ENCODE measurements around the gene FAM240B. TPM values are rescaled to one million over a fixed set of nuclear protein-coding genes. Genes with fewer than 3 reads are reported as not detected.

FAM240B gene
- total and polyA plus RNA-seq, 9 of the 15 experiments (the other 6 are each of a cell fraction or from before 2014, with no cell fraction given), result not detected

DNA sequence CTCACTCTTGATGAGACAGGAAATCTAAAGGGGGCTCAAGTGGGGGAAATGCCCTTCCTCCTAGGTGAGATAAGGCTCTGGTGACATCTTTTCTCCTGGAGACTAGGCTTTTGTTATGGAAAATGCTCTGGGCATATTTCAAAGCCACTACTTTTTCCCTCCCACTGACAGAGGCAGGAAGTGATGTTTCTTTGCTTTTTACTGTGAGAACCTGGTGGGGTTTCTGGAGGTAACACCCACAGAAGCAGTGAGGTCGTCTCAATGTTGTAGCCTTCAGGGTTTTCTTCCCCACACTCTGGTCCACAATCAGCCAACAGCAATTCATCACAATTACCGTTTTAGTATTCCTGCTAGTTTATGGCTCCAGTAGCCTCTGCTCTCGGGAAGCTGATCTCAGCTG is 41.4 kb upstream of the FAM240B start:
- no peaks in the 10 kb centered on the region for H3K79me2 ChIP-seq (ENCODE audit: control insufficient read depth, insufficient read depth, low read length)
- ChIA-PET CTCF (ENCODE audit: low intra/inter-chr PET ratio) (no interaction called here), POLR2A (no interaction called here)
- intact Hi-C loops (cut with micrococcal nuclease) (loop anchor here (10.0 kb wide), 1 partner anchor 47 kb away; no protein-coding TSS in a partner anchor), in situ Hi-C loops (cut with MboI) (no loop called here)
- H4K20me1 ChIP-seq (replicated peaks; ENCODE audit: control insufficient read depth, insufficient read depth, low read length), result no peaks in the 10 kb centered on the region
- no peak overlapping the region for H3K4me2 ChIP-seq (ENCODE audit: insufficient read depth, low read length)
- H3K9me3 ChIP-seq (replicated peaks; ENCODE audit: control insufficient read depth, insufficient read depth, low read depth, low read length), result no peaks in the 10 kb centered on the region
- no peak overlapping the region for H2AFZ ChIP-seq (ENCODE audit: low read depth, low read length)
- no peaks in the 10 kb centered on the region for H3K27me3 ChIP-seq (ENCODE audit: control insufficient read depth in 2 of 2, insufficient read depth in 2 of 2, low read length in 2 of 2)
- H3K9me1 ChIP-seq (ENCODE audit: control insufficient read depth, insufficient read depth, low read length), result no peaks in the 10 kb centered on the region
- H3K4me1 ChIP-seq (replicated peaks in 1 of 2; ENCODE audit: control insufficient read depth in 2 of 2, insufficient read depth in 2 of 2, low read length in 2 of 2), result no peaks in the 10 kb centered on the region
- no peaks in the 10 kb centered on the region for H3K36me3 ChIP-seq (ENCODE audit: control insufficient read depth, insufficient read depth, low read length)
- no peak overlapping the region for H3K4me3 ChIP-seq
- no TSS peak for BruUV-seq (replicated peaks)
- no peak overlapping the region for H3K27ac ChIP-seq (ENCODE audit: extremely low read depth, low read depth, low read length)
- FAIRE-seq (no peak), DNase-seq (ENCODE audit: extremely low read depth in 1 of 4, low spot score in 3 of 4) (no peak), ATAC-seq (no peak)
- no peak overlapping the region for H3K9ac ChIP-seq (ENCODE audit: insufficient read depth in 1 of 2, low read depth in 2 of 2, low read length in 2 of 2)
- WGBS (ENCODE audit: insufficient coverage, low coverage, missing lambda C conversion rate), result 0% methylated on average over 3 of the region's 3 CpGs
- TF ChIP-seq KAT7 (CRISPR knock-in tag; IDR thresholded peaks at IDR 0.05; ENCODE audit: borderline replicate concordance) (no peak), TCF7 (IDR thresholded peaks at IDR 0.05; ENCODE audit: borderline replicate concordance) (no peak), KLF13 (tag; IDR thresholded peaks at IDR 0.05; ENCODE audit: borderline replicate concordance, low read depth) (no peak), ARID1B (IDR thresholded peaks at IDR 0.05) (no peak), ZSCAN32 (CRISPR knock-in tag; IDR thresholded peaks at IDR 0.05) (no peak), MAFG (tag; conservative IDR thresholded peaks at IDR 0.05) (no peak), ZKSCAN8 (CRISPR knock-in tag; IDR thresholded peaks at IDR 0.05) (no peak), ADNP (tag; IDR thresholded peaks at IDR 0.05) (no peak), ZNF76 (CRISPR knock-in tag; IDR thresholded peaks at IDR 0.05; ENCODE audit: borderline replicate concordance) (no peak), NEUROD1 (IDR thresholded peaks at IDR 0.05; ENCODE audit: borderline replicate concordance, low read depth, low read length, partially characterized antibody) (no peak), EHMT2 (IDR thresholded peaks at IDR 0.05) (no peak)
- TF ChIP-seq, protein P1, sequence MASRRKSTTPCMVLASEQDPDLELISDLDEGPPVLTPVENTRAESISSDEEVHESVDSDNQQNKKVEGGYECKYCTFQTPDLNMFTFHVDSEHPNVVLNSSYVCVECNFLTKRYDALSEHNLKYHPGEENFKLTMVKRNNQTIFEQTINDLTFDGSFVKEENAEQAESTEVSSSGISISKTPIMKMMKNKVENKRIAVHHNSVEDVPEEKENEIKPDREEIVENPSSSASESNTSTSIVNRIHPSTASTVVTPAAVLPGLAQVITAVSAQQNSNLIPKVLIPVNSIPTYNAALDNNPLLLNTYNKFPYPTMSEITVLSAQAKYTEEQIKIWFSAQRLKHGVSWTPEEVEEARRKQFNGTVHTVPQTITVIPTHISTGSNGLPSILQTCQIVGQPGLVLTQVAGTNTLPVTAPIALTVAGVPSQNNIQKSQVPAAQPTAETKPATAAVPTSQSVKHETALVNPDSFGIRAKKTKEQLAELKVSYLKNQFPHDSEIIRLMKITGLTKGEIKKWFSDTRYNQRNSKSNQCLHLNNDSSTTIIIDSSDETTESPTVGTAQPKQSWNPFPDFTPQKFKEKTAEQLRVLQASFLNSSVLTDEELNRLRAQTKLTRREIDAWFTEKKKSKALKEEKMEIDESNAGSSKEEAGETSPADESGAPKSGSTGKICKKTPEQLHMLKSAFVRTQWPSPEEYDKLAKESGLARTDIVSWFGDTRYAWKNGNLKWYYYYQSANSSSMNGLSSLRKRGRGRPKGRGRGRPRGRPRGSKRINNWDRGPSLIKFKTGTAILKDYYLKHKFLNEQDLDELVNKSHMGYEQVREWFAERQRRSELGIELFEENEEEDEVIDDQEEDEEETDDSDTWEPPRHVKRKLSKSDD (conservative IDR thresholded peaks at IDR 0.05; ENCODE audit: low read length), result no peak
- TF ChIP-seq, protein P2, sequence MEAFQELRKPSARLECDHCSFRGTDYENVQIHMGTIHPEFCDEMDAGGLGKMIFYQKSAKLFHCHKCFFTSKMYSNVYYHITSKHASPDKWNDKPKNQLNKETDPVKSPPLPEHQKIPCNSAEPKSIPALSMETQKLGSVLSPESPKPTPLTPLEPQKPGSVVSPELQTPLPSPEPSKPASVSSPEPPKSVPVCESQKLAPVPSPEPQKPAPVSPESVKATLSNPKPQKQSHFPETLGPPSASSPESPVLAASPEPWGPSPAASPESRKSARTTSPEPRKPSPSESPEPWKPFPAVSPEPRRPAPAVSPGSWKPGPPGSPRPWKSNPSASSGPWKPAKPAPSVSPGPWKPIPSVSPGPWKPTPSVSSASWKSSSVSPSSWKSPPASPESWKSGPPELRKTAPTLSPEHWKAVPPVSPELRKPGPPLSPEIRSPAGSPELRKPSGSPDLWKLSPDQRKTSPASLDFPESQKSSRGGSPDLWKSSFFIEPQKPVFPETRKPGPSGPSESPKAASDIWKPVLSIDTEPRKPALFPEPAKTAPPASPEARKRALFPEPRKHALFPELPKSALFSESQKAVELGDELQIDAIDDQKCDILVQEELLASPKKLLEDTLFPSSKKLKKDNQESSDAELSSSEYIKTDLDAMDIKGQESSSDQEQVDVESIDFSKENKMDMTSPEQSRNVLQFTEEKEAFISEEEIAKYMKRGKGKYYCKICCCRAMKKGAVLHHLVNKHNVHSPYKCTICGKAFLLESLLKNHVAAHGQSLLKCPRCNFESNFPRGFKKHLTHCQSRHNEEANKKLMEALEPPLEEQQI (IDR thresholded peaks at IDR 0.05), result no peak

Measured in K562 (cell line).